ENCODE results near the gene RALY.

RALY gene

GRCh38 chr20:33986560-33987216 lies 7.0 kb upstream of the RALY start:
- DNase-seq (ENCODE audit: low read depth in 2 of 2) = no peak

GRCh38 chr20:33990075-33990474 lies 3.6 kb upstream of the RALY start:
- DNase-seq (ENCODE audit: low read depth in 2 of 2) = no peak

- DNase-seq (ENCODE audit: low read depth in 2 of 2) = no peak
Observed at GRCh38 chr20:33991502-33991901, 2.2 kb upstream of the RALY start.

GRCh38 chr20:33992145-33992922 lies 1.4 kb upstream of the RALY start:
- peak in 1 of 2 donors; percentile 8 for DNase-seq (ENCODE audit: low read depth in 2 of 2)

- peak; percentile 99 for DNase-seq (ENCODE audit: low read depth in 2 of 2)
Observed at GRCh38 chr20:33992923-33993575, 662 bp upstream of the RALY start.

- DNase-seq (ENCODE audit: low read depth in 2 of 2) = peak; percentile 63 to 67
Observed at GRCh38 chr20:33994222-33994913, 657 bp downstream of the RALY start.

- DNase-seq (ENCODE audit: low read depth in 2 of 2) = no peak
Observed at GRCh38 chr20:33995053-33995831, 1.5 kb downstream of the RALY start.

GRCh38 chr20:33999025-33999649 lies 5.4 kb downstream of the RALY start:
- DNase-seq (ENCODE audit: low read depth in 2 of 2) = no peak

- no peak for DNase-seq (ENCODE audit: low read depth in 2 of 2)
Observed at GRCh38 chr20:34001378-34001777, 7.7 kb downstream of the RALY start.

GRCh38 chr20:34004227-34004626 lies 10.5 kb downstream of the RALY start:
- no peak for DNase-seq (ENCODE audit: low read depth in 2 of 2)

- no peak for DNase-seq (ENCODE audit: low read depth in 2 of 2)
Observed at GRCh38 chr20:34004790-34005457, 11.2 kb downstream of the RALY start.

GRCh38 chr20:34006619-34007018 lies 12.9 kb downstream of the RALY start:
- DNase-seq (ENCODE audit: low read depth in 2 of 2) = no peak

- DNase-seq (ENCODE audit: low read depth in 2 of 2) = no peak
Observed at GRCh38 chr20:34008477-34008876, 14.8 kb downstream of the RALY start.

GRCh38 chr20:34010405-34010931 lies 16.8 kb downstream of the RALY start:
- no peak for DNase-seq (ENCODE audit: low read depth in 2 of 2)

GRCh38 chr20:34011275-34011674 lies 17.6 kb downstream of the RALY start:
- no peak for DNase-seq (ENCODE audit: low read depth in 2 of 2)

- no peak for DNase-seq (ENCODE audit: low read depth in 2 of 2)
Observed at GRCh38 chr20:34012330-34012729, 18.6 kb downstream of the RALY start.

GRCh38 chr20:34012735-34013134 lies 19.0 kb downstream of the RALY start:
- no peak for DNase-seq (ENCODE audit: low read depth in 2 of 2)

- no peak for DNase-seq (ENCODE audit: low read depth in 2 of 2)
Observed at GRCh38 chr20:34013554-34013953, 19.8 kb downstream of the RALY start.

- no peak for DNase-seq (ENCODE audit: low read depth in 2 of 2)
Observed at GRCh38 chr20:34014878-34015277, 21.2 kb downstream of the RALY start.
